H1 (cell line): Measurements from ENCODE around the gene CCDC28A. TPM values are rescaled to one million over a fixed set of nuclear protein-coding genes. Genes with fewer than 3 reads are reported as not detected.
"Not testable (repeated sequence)": the region's sequence is repeated elsewhere in the genome, so short reads cannot be mapped to it uniquely, and the experiment has no call there.

ENCODE experiments used
- CTCF ChIA-PET: fragments of 300-600 bp; sonication (Branson Sonifier 250); formaldehyde crosslinking; loops from one replicate; lab custom pipeline; 2021; ENCODE audit not compliant: partially characterized antibody; lab: Charles Lee
- POLR2A ChIA-PET: fragments of 300-600 bp; sonication (Branson Sonifier 250); formaldehyde crosslinking; loops from one replicate; lab custom pipeline; 2021; ENCODE audit warnings: inconsistent platforms; ENCODE audit not compliant: partially characterized antibody; lab: Charles Lee
- DNase-seq, 2 experiments: peaks; one replicate each; pipeline versions ENCODE4 v3.0.0 to v3.0.0-alpha.2; 2010 to 2022; ENCODE audit warnings: low spot score in 2 of 2, low read depth in 1 of 2, mixed read lengths in 1 of 2
- FAIRE-seq: peaks from 2 replicates; lab custom pipeline; 2011; peaks lifted over from hg19 to GRCh38; lab: Jason Lieb, UNC
- H2AFZ ChIP-seq: 2 replicates; pipeline ENCODE4 v1.8.1; 2012; ENCODE audit warnings: low read length, inconsistent platforms
- H2AK5ac ChIP-seq: 2 replicates; pipeline ENCODE4 v1.6.1; 2013; ENCODE audit warnings: low read depth, low read length
- H2BK120ac ChIP-seq: replicated peaks from 2 replicates; pipeline ENCODE3; 2013; ENCODE audit warnings: low read depth, low read length, inconsistent platforms
- H2BK12ac ChIP-seq: 2 replicates; pipeline ENCODE4 v1.6.1; 2013; ENCODE audit warnings: low read depth, low read length
- H2BK15ac ChIP-seq: 2 replicates; pipeline ENCODE4 v1.6.1; 2013; ENCODE audit warnings: low read length
- H2BK20ac ChIP-seq: 2 replicates; pipeline ENCODE4 v1.6.1; 2013; ENCODE audit warnings: low read length
- H2BK5ac ChIP-seq: 2 replicates; pipeline ENCODE4 v1.6.1; 2013; ENCODE audit warnings: low read depth, low read length
- H3K14ac ChIP-seq: 2 replicates; pipeline ENCODE4 v1.6.1; 2013; ENCODE audit warnings: inconsistent platforms; ENCODE audit not compliant: insufficient read length
- H3K18ac ChIP-seq: 2 replicates; pipeline ENCODE4 v1.6.1; 2013; ENCODE audit warnings: low read length; ENCODE audit errors: extremely low read depth
- H3K23ac ChIP-seq: 2 replicates; pipeline ENCODE4 v1.6.1; 2013; ENCODE audit warnings: inconsistent platforms; ENCODE audit not compliant: insufficient read length
- H3K23me2 ChIP-seq: 2 replicates; pipeline ENCODE4 v1.6.1; 2013; ENCODE audit warnings: low read depth, low read length
- H3K27ac ChIP-seq: 2 replicates; pipeline ENCODE4 v1.6.1; 2011; ENCODE audit warnings: low read depth, low read length, inconsistent platforms
- H3K27me3 ChIP-seq, 4 experiments: replicated peaks in 1 of 4; 1 replicate in 1 of 4; 2 replicates in 3 of 4; pipeline versions ENCODE4 v1.6.1 to v1.8.1; 2011 to 2013; ENCODE audit warnings: low read length in 3 of 4, mild to moderate bottlenecking in 3 of 4, inconsistent platforms in 2 of 4, mixed read lengths in 2 of 4, moderate library complexity in 1 of 4; ENCODE audit not compliant: control insufficient read depth in 3 of 4, insufficient read depth in 3 of 4; ENCODE audit errors: extremely low read depth in 1 of 4
- H3K36me3 ChIP-seq, 4 experiments: 2 replicates each; pipeline versions ENCODE4 v1.6.1 to v1.8.1; 2011 to 2013; ENCODE audit warnings: mild to moderate bottlenecking in 4 of 4, low read length in 3 of 4, moderate library complexity in 2 of 4, control low read depth in 1 of 4, inconsistent platforms in 1 of 4; ENCODE audit not compliant: insufficient read depth in 4 of 4, control insufficient read depth in 2 of 4
- H3K4ac ChIP-seq: replicated peaks from 2 replicates; pipeline ENCODE3; 2013; ENCODE audit warnings: low read length, low read depth, mixed read lengths, inconsistent platforms; ENCODE audit not compliant: insufficient read length
- H3K4me1 ChIP-seq, 4 experiments: replicated peaks in 1 of 4; 1 replicate in 1 of 4; 2 replicates in 3 of 4; pipeline versions ENCODE4 v1.6.1 to v1.8.1; 2011 to 2013; ENCODE audit warnings: low read length in 3 of 4, inconsistent platforms in 2 of 4, mixed read lengths in 1 of 4; ENCODE audit not compliant: insufficient read depth in 4 of 4, control insufficient read depth in 3 of 4
- H3K4me2 ChIP-seq, 2 experiments: 2 replicates each; pipeline versions ENCODE4 v1.6.1 to v1.8.1; 2011 to 2013; ENCODE audit warnings: low read depth in 2 of 2, low read length in 2 of 2, control low read depth in 1 of 2, inconsistent platforms in 1 of 2, mild to moderate bottlenecking in 1 of 2; ENCODE audit not compliant: insufficient read depth in 1 of 2
- H3K4me3 ChIP-seq, 4 experiments: fragments of 200-600, 300-600 bp in 1 of 4; sonication (generic), shearing (Covaris generic), sonication (Bioruptor Twin) in 1 of 4; 2 replicates each; pipeline versions ENCODE4 v1.5.1 to v1.8.1; 2011 to 2016; ENCODE audit warnings: low read length in 4 of 4, low read depth in 3 of 4, control low read depth in 2 of 4, inconsistent platforms in 2 of 4, mild to moderate bottlenecking in 2 of 4, mixed read lengths in 1 of 4, moderate library complexity in 1 of 4; ENCODE audit not compliant: insufficient read depth in 2 of 4; ENCODE audit errors: extremely low read depth in 1 of 4
- H3K56ac ChIP-seq: replicated peaks from 2 replicates; pipeline ENCODE3; 2013; ENCODE audit warnings: low read depth, mild to moderate bottlenecking, mixed read lengths, low read length, inconsistent platforms; ENCODE audit not compliant: insufficient read length
- H3K79me1 ChIP-seq: 2 replicates; pipeline ENCODE4 v1.6.1; 2013; ENCODE audit warnings: low read depth, low read length, control low read depth
- H3K79me2 ChIP-seq, 2 experiments: 2 replicates each; pipeline versions ENCODE4 v1.6.1 to v1.8.1; 2012 to 2013; ENCODE audit warnings: low read length in 2 of 2, mild to moderate bottlenecking in 2 of 2, inconsistent platforms in 1 of 2; ENCODE audit not compliant: insufficient read depth in 2 of 2, control insufficient read depth in 1 of 2
- H3K9ac ChIP-seq, 4 experiments: replicated peaks in 1 of 4; 1 replicate in 1 of 4; 2 replicates in 3 of 4; pipeline versions ENCODE4 v1.6.1 to v1.8.1; 2011 to 2013; ENCODE audit warnings: low read depth in 3 of 4, low read length in 3 of 4, control low read depth in 2 of 4, mild to moderate bottlenecking in 2 of 4, moderate library complexity in 2 of 4, inconsistent platforms in 1 of 4; ENCODE audit errors: extremely low read depth in 1 of 4
- H3K9me3 ChIP-seq, 2 experiments: 2 replicates each; pipeline versions ENCODE4 v1.6.1 to v1.8.1; 2012 to 2013; ENCODE audit warnings: mild to moderate bottlenecking in 2 of 2, moderate library complexity in 2 of 2, control low read depth in 1 of 2, inconsistent platforms in 1 of 2, low read depth in 1 of 2, low read length in 1 of 2, mixed read lengths in 1 of 2; ENCODE audit not compliant: insufficient read depth in 2 of 2
- H4K20me1 ChIP-seq, 2 experiments: replicated peaks in 1 of 2; 2 replicates each; pipeline versions ENCODE3 to v1.8.1; 2011 to 2013; ENCODE audit warnings: inconsistent platforms in 2 of 2, low read length in 2 of 2, mild to moderate bottlenecking in 1 of 2; ENCODE audit not compliant: insufficient read depth in 2 of 2, control insufficient read depth in 1 of 2
- H4K5ac ChIP-seq: 2 replicates; pipeline ENCODE4 v1.6.1; 2013; ENCODE audit warnings: low read length, low read depth, mixed read lengths, inconsistent platforms; ENCODE audit not compliant: insufficient read length
- H4K8ac ChIP-seq: 2 replicates; pipeline ENCODE4 v1.8.0; 2013; ENCODE audit warnings: mild to moderate bottlenecking, moderate library complexity, low read length, inconsistent platforms; ENCODE audit not compliant: insufficient read depth; ENCODE audit errors: extremely low read depth
- H4K91ac ChIP-seq: replicated peaks from 2 replicates; pipeline ENCODE3; 2013; ENCODE audit warnings: low read length, mixed read lengths, inconsistent platforms; ENCODE audit not compliant: insufficient read length
- WGBS, 2 experiments: shearing (Covaris generic) in 1 of 2; methylation state at CpG; one replicate each; pipeline versions ENCODE4 v1.1.6 to v1.1.7; 2013 to 2015; ENCODE audit warnings: low lambda C conversion rate in 2 of 2, mixed read lengths in 2 of 2, inconsistent platforms in 1 of 2, low coverage in 1 of 2, missing lambda C conversion rate in 1 of 2; ENCODE audit not compliant: insufficient replicate concordance in 2 of 2, insufficient coverage in 1 of 2, insufficient read length in 1 of 2; ENCODE audit errors: extremely low coverage in 1 of 2, missing lambda C conversion rate in 1 of 2; 5-methylcytosine and 5-hydroxymethylcytosine counted together
- polyA plus RNA-seq, 7 experiments: library from polyadenylated mRNA; depleted of rRNA in 3 of 7; stranded (reverse) in 5 of 7; unstranded in 2 of 7; fragments of >200 nt in 5 of 7; fragments of 200-250 nt in 2 of 7; gene quantifications; 1 replicate in 5 of 7; 2 replicates in 1 of 7; 4 replicates in 1 of 7; pipeline versions ENCODE4 v1.2.1 to v1.2.3, GENCODE V29; 2011 to 2013; ENCODE audit warnings: missing spikeins in 2 of 7, mixed read lengths in 2 of 7
- total RNA-seq: library from RNA; stranded (reverse); fragmentation: NEBNext Ultra II Directional; extraction: Animal tissue kit (Norgen Biotek cat#: 25700); gene quantifications from 2 replicates; pipeline ENCODE4 v1.2.1, GENCODE V29; 2021

The CCDC28A gene
- total and polyA plus RNA-seq, 2 of the 8 experiments (the other 6 are each of a cell fraction or from before 2014, with no cell fraction given): 9.6 to 12.1 TPM

- not testable (repeated sequence) for FAIRE-seq
- WGBS, 2 experiments: 93% methylated on average over 5 of the region's 5 CpGs; no CpG with 5 or more reads in 1 of the 2 experiments
Measured at GRCh38 chr6:138730037-138730436, 43.5 kb upstream of the CCDC28A start.

More at GRCh38 chr6:138730037-138730436, 43.5 kb upstream of the CCDC28A start:
- H4K91ac ChIP-seq, H2BK5ac ChIP-seq, H4K5ac ChIP-seq, H3K79me2 ChIP-seq, POLR2A ChIA-PET, H3K23ac ChIP-seq, H3K36me3 ChIP-seq, H2BK12ac ChIP-seq, H3K4me3 ChIP-seq, H2BK20ac ChIP-seq, H2AK5ac ChIP-seq, H4K20me1 ChIP-seq, H3K27ac ChIP-seq, H3K23me2 ChIP-seq, H3K9me3 ChIP-seq, H2BK15ac ChIP-seq, H3K4me2 ChIP-seq, H3K9ac ChIP-seq, H3K18ac ChIP-seq, DNase-seq, H3K56ac ChIP-seq, H2BK120ac ChIP-seq, H3K4ac ChIP-seq, H3K27me3 ChIP-seq, H2AFZ ChIP-seq, H4K8ac ChIP-seq, H3K79me1 ChIP-seq, H3K4me1 ChIP-seq, H3K14ac ChIP-seq: not testable (repeated sequence)
- CTCF ChIA-PET: interaction anchor here (1.4 to 2.0 kb wide), 2 partner anchors 22 to 139 kb away, joined by 3 to 5 read pairs; no protein-coding TSS in a partner anchor
